WTC11 (cell line): ENCODE results near the gene TMEM9. TPM values are rescaled to one million over a fixed set of nuclear protein-coding genes. Genes with fewer than 3 reads are reported as not detected.

ENCODE experiments used
- ATAC-seq: fragments of 200-7000 bp; cut with Tn5 transposase; 2 replicates; pipeline ENCODE4 v1.10.0; 2021; ENCODE audit warnings: mild to moderate bottlenecking, moderate library complexity
- CTCF ChIA-PET: fragments of 300-600 bp; sonication (Branson Sonifier 250); formaldehyde crosslinking; loops from one replicate; lab custom pipeline; 2021; ENCODE audit warnings: antibody characterized with exemption; lab: Charles Lee
- POLR2A ChIA-PET: fragments of 350-600 bp; sonication (Branson Sonifier 250); formaldehyde crosslinking; loops from one replicate; lab custom pipeline; 2021; ENCODE audit warnings: antibody characterized with exemption; lab: Charles Lee
- DNase-seq: peaks from one replicate; pipeline ENCODE4 v3.0.0; 2021; ENCODE audit warnings: low spot score
- H3K27ac Mint-ChIP-seq: 2 replicates; pipeline ENCODE4 v1.8.0; 2021; ENCODE audit warnings: mixed read lengths
- H3K27me3 Mint-ChIP-seq: 2 replicates; pipeline ENCODE4 v1.8.0; 2021; ENCODE audit warnings: low read depth, mild to moderate bottlenecking, moderate library complexity, mixed read lengths
- H3K36me3 Mint-ChIP-seq: 2 replicates; pipeline ENCODE4 v1.8.0; 2021; ENCODE audit warnings: mixed read lengths
- H3K4me1 Mint-ChIP-seq: 2 replicates; pipeline ENCODE4 v1.8.0; 2022; ENCODE audit warnings: mixed read lengths
- H3K4me3 Mint-ChIP-seq: 2 replicates; pipeline ENCODE4 v1.8.0; 2021; ENCODE audit warnings: mild to moderate bottlenecking, moderate library complexity, mixed read lengths
- H3K9me3 Mint-ChIP-seq: 2 replicates; pipeline ENCODE4 v1.8.0; 2021; ENCODE audit warnings: mixed read lengths
- ESRRA ChIP-seq: sonication (generic); formaldehyde crosslinking; IDR thresholded peaks from 2 replicates; pipeline ENCODE4 v1.8.1; 2022; ENCODE audit warnings: mild to moderate bottlenecking, missing genetic modification reagents, borderline replicate concordance
- MXD4 ChIP-seq: fragments of 250-450 bp; sonication (Bioruptor Pico); IDR thresholded peaks from 2 replicates; pipeline ENCODE4 v1.8.0; 2021; ENCODE audit warnings: mild to moderate bottlenecking, moderate library complexity, borderline replicate concordance
- RELA ChIP-seq: sonication (generic); formaldehyde crosslinking; IDR thresholded peaks from 2 replicates; pipeline ENCODE4 v1.8.1; 2022; ENCODE audit warnings: missing genetic modification reagents, mild to moderate bottlenecking, borderline replicate concordance
- TEAD1 ChIP-seq: sonication (generic); formaldehyde crosslinking; IDR thresholded peaks from 2 replicates; pipeline ENCODE4 v1.8.0; 2022; ENCODE audit warnings: mild to moderate bottlenecking, missing genetic modification reagents
- ZNF121 ChIP-seq: sonication (generic); formaldehyde crosslinking; IDR thresholded peaks from 2 replicates; pipeline ENCODE4 v1.8.0; 2023; ENCODE audit warnings: missing genetic modification reagents
- ZNF138 ChIP-seq: sonication (generic); formaldehyde crosslinking; conservative IDR thresholded peaks from 2 replicates; pipeline ENCODE4 v1.8.1; 2022; ENCODE audit warnings: mild to moderate bottlenecking, moderate library complexity, missing genetic modification reagents
- ZNF416 ChIP-seq: fragments of 250-450 bp; sonication (Bioruptor Pico); IDR thresholded peaks from 2 replicates; pipeline ENCODE4 v1.9.0; 2021; ENCODE audit warnings: mild to moderate bottlenecking, inconsistent platforms
- total RNA-seq: library from RNA; stranded (reverse); gene quantifications from 3 replicates; pipeline ENCODE4 v1.2.3, GENCODE V29; 2021
- TF ChIP-seq, protein P1 (sequence below): fragments of 250-450 bp; sonication (Bioruptor Pico); IDR thresholded peaks from 2 replicates; pipeline ENCODE4 v1.9.0; 2021; ENCODE audit warnings: mild to moderate bottlenecking
- TF ChIP-seq, protein P2 (sequence below): sonication (generic); formaldehyde crosslinking; IDR thresholded peaks from 2 replicates; pipeline ENCODE4 v1.8.1; 2023; ENCODE audit warnings: mild to moderate bottlenecking, missing genetic modification reagents
- TF ChIP-seq, protein P3 (sequence below): fragments of 200-600 bp; IDR thresholded peaks from 2 replicates; pipeline ENCODE4 v1.8.0; 2022; ENCODE audit warnings: antibody characterized with exemption
- TF ChIP-seq, protein P4 (sequence below): fragments of 250-450 bp; sonication (Bioruptor Pico); IDR thresholded peaks from 2 replicates; pipeline ENCODE4 v2.1.2; 2022; ENCODE audit warnings: mild to moderate bottlenecking, moderate library complexity
- TF ChIP-seq, protein P5 (sequence below): fragments of 250-450 bp; sonication (Bioruptor Pico); IDR thresholded peaks from 2 replicates; pipeline ENCODE4 v1.9.0; 2021; ENCODE audit warnings: moderate library complexity, mild to moderate bottlenecking, inconsistent platforms, borderline replicate concordance
- TF ChIP-seq, protein P6 (sequence below): sonication (generic); formaldehyde crosslinking; conservative IDR thresholded peaks from 2 replicates; pipeline ENCODE4 v1.8.1; 2022; ENCODE audit warnings: mild to moderate bottlenecking, missing genetic modification reagents

The TMEM9 gene
- total RNA-seq, 1 experiment from 2014 or later = 97.5 TPM

DNA sequence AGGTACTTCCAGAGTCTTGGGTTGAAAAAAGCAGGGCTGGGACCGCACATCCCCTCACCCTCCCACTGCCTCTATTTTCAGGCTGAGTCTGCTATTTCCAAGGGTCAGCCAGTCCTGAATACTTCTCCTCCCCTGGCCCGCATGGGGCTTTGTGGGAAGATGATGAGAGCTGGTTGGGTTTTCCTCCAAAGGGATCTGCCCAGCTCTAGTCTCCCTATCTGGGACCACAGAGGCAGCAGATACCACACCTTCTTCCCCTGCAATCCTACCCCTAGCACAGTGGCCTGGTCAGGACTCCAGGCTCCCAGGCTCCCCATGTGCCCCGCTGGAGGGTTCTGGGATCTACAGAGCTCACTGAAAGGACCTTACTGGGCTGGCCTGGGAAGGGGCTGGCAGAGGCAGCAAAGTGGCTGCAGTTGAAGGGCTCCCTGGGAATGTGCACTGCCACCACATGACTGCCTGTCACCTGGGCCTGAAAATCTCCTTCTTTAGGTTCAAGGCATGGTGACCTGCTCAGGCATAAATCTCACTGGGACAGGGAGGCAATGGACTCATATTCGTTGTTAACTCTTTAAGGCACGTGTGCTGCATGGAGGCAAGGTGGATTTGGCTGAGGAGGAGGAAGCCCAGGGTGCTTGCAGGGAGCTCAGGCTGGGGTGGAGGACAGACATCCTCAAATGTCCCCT is 55.1 kb downstream of the TMEM9 start:
- ATAC-seq = no peak
- H3K4me3 Mint-ChIP-seq = no peak overlapping the region
- DNase-seq = no peak
- H3K9me3 Mint-ChIP-seq = no peaks in the 10 kb centered on the region
- H3K27me3 Mint-ChIP-seq = peaks cover 4% of the 10 kb centered on the region
- H3K36me3 Mint-ChIP-seq = no peaks in the 10 kb centered on the region
- TF ChIP-seq, protein P1, sequence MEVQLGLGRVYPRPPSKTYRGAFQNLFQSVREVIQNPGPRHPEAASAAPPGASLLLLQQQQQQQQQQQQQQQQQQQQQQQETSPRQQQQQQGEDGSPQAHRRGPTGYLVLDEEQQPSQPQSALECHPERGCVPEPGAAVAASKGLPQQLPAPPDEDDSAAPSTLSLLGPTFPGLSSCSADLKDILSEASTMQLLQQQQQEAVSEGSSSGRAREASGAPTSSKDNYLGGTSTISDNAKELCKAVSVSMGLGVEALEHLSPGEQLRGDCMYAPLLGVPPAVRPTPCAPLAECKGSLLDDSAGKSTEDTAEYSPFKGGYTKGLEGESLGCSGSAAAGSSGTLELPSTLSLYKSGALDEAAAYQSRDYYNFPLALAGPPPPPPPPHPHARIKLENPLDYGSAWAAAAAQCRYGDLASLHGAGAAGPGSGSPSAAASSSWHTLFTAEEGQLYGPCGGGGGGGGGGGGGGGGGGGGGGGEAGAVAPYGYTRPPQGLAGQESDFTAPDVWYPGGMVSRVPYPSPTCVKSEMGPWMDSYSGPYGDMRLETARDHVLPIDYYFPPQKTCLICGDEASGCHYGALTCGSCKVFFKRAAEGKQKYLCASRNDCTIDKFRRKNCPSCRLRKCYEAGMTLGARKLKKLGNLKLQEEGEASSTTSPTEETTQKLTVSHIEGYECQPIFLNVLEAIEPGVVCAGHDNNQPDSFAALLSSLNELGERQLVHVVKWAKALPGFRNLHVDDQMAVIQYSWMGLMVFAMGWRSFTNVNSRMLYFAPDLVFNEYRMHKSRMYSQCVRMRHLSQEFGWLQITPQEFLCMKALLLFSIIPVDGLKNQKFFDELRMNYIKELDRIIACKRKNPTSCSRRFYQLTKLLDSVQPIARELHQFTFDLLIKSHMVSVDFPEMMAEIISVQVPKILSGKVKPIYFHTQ = no peak
- no peak for TF ChIP-seq TEAD1
- 0 out of 2 replicates have a peak, but pooled peaks have one; percentile 19 for TF ChIP-seq ZNF121
- H3K4me1 Mint-ChIP-seq = peaks cover 1% of the 10 kb centered on the region
- no peak overlapping the region for H3K27ac Mint-ChIP-seq
- POLR2A ChIA-PET = interaction anchor here (0.5 kb wide), 1 partner anchor 21 kb away, joined by 3 read pairs; no protein-coding TSS in a partner anchor
- CTCF ChIA-PET = interaction anchor here (0.9 to 3.9 kb wide), 5 partner anchors 13 to 262 kb away, joined by 4 to 23 read pairs (median 12); no protein-coding TSS in a partner anchor

DNA sequence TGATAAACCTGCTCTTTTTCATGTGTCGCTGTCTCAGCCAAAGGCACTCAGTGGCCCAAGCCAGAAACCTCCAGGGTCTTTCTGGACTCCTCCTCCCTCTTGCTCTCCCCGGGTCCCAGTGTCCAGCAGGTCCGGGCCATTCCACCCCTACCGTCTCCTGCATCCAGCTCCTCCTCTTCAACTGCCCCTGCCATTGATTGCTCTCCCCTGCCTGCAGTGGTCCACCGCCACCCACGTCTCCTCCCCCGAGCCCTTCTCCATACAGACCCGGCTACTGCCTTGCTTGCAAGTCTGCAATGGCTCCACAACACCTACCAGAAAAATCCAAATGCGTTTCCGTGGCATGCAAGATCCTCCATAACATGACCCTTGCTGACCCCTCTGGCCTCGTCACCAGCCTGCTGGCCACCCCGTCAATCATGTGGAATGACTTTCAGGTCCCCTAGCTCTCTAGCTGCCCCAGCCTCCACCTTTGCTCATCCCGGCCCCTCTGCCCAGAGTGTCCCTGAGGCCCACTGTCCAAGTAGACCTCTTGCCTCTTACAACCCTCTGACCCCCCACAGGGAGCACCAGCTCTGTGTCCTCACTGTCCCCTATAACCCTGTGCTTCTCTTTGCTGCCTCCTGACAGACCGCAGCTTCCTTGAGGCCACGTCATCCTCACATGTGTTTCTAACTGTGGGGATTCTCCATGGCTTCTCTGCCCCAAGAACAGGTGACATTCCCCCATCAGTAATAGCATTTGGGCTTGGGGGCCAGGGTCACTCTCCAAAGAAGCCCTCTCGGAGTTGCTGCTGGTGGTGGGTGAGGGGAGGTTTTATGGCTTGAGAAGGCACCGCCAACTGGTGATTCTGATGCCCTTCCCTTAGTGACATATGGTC is 57.1 kb downstream of the TMEM9 start:
- Mint-ChIP-seq H3K9me3 (no peaks in the 10 kb centered on the region), H3K27ac (no peak overlapping the region), H3K4me3 (no peak overlapping the region), H3K36me3 (no peaks in the 10 kb centered on the region), H3K4me1 (no peaks in the 10 kb centered on the region), H3K27me3 (no peaks in the 10 kb centered on the region; the same call in 1 of the 2 replicates)
- POLR2A ChIA-PET = no interaction called here
- TF ChIP-seq, protein P2, sequence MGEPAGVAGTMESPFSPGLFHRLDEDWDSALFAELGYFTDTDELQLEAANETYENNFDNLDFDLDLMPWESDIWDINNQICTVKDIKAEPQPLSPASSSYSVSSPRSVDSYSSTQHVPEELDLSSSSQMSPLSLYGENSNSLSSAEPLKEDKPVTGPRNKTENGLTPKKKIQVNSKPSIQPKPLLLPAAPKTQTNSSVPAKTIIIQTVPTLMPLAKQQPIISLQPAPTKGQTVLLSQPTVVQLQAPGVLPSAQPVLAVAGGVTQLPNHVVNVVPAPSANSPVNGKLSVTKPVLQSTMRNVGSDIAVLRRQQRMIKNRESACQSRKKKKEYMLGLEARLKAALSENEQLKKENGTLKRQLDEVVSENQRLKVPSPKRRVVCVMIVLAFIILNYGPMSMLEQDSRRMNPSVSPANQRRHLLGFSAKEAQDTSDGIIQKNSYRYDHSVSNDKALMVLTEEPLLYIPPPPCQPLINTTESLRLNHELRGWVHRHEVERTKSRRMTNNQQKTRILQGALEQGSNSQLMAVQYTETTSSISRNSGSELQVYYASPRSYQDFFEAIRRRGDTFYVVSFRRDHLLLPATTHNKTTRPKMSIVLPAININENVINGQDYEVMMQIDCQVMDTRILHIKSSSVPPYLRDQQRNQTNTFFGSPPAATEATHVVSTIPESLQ (CRISPR knock-in tag) = no peak
- TF ChIP-seq, protein P3, sequence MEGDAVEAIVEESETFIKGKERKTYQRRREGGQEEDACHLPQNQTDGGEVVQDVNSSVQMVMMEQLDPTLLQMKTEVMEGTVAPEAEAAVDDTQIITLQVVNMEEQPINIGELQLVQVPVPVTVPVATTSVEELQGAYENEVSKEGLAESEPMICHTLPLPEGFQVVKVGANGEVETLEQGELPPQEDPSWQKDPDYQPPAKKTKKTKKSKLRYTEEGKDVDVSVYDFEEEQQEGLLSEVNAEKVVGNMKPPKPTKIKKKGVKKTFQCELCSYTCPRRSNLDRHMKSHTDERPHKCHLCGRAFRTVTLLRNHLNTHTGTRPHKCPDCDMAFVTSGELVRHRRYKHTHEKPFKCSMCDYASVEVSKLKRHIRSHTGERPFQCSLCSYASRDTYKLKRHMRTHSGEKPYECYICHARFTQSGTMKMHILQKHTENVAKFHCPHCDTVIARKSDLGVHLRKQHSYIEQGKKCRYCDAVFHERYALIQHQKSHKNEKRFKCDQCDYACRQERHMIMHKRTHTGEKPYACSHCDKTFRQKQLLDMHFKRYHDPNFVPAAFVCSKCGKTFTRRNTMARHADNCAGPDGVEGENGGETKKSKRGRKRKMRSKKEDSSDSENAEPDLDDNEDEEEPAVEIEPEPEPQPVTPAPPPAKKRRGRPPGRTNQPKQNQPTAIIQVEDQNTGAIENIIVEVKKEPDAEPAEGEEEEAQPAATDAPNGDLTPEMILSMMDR = no peak
- TF ChIP-seq ZNF138 (CRISPR knock-in tag) (no peak), ZNF416 (CRISPR knock-in tag) (no peak)
- TF ChIP-seq, protein P4, sequence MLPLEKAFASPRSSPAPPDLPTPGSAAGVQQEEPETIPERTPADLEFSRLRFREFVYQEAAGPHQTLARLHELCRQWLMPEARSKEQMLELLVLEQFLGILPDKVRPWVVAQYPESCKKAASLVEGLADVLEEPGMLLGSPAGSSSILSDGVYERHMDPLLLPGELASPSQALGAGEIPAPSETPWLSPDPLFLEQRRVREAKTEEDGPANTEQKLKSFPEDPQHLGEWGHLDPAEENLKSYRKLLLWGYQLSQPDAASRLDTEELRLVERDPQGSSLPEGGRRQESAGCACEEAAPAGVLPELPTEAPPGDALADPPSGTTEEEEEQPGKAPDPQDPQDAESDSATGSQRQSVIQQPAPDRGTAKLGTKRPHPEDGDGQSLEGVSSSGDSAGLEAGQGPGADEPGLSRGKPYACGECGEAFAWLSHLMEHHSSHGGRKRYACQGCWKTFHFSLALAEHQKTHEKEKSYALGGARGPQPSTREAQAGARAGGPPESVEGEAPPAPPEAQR (CRISPR knock-in tag) = no peak
- TF ChIP-seq, protein P5, sequence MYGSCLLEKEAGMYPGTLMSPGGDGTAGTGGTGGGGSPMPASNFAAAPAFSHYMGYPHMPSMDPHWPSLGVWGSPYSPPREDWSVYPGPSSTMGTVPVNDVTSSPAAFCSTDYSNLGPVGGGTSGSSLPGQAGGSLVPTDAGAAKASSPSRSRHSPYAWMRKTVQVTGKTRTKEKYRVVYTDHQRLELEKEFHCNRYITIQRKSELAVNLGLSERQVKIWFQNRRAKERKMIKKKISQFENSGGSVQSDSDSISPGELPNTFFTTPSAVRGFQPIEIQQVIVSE = no peak
- ATAC-seq (no peak), DNase-seq (no peak)
- CTCF ChIA-PET = interaction anchor here (0.9 to 3.9 kb wide), 5 partner anchors 11 to 126 kb away, joined by 3 to 19 read pairs (median 4); partner anchors contain the start of gene TMEM9

DNA sequence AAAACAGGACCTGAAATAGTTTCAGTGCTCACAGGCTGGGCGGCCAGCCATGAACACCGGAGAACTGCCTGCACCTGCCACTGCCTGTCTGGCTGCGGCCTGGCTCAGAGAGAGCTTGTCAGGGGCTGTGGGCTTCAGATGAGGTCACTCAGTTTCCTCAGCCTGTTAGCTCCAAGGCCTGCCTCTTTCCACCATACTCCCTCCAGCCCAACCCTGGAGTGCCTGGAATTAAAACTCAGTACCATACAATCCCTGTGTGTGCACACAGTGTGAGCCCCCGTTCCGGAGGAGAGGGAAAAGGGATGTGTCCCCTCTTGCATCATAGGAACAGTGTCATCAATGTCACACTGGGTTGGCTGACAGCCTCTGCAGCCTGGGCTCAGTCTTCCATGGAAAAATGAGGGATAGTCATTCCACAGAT is 58.2 kb downstream of the TMEM9 start:
- DNase-seq (no peak), ATAC-seq (no peak)
- no peaks in the 10 kb centered on the region for H3K36me3 Mint-ChIP-seq
- no peak overlapping the region for H3K27ac Mint-ChIP-seq
- no peaks in the 10 kb centered on the region for H3K9me3 Mint-ChIP-seq
- no peak overlapping the region for H3K4me3 Mint-ChIP-seq
- no peaks in the 10 kb centered on the region for H3K4me1 Mint-ChIP-seq
- POLR2A ChIA-PET = no interaction called here
- TF ChIP-seq RELA (CRISPR knock-in tag) = no peak
- TF ChIP-seq, protein P6, sequence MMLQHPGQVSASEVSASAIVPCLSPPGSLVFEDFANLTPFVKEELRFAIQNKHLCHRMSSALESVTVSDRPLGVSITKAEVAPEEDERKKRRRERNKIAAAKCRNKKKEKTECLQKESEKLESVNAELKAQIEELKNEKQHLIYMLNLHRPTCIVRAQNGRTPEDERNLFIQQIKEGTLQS (CRISPR knock-in tag) = no peak
- TF ChIP-seq MXD4 = no peak
- no peak for TF ChIP-seq ESRRA
- CTCF ChIA-PET = interaction anchor here (0.9 to 3.0 kb wide), 4 partner anchors 10 to 124 kb away, joined by 3 to 14 read pairs (median 4); partner anchors contain the start of gene TMEM9
- H3K27me3 Mint-ChIP-seq = no peaks in the 10 kb centered on the region
